GM12873 (cell line): Measurements from ENCODE around the gene INS.
A peak's percentile ranks its signal among the peaks of the same experiment; 100 is the strongest.

Experiments
- CTCF ChIP-seq: IDR thresholded peaks from 2 replicates; pipeline ENCODE4 v1.5.1; 2012; ENCODE audit warnings: low read depth, mild to moderate bottlenecking, moderate library complexity, low read length, control low read depth; ENCODE audit not compliant: insufficient read depth; ENCODE audit errors: missing control alignments

Gene INS

GRCh38 chr11:2157294-2158040 lies 3.5 kb downstream of the INS start:
- TF ChIP-seq CTCF: no peak

GRCh38 chr11:2156416-2157182 lies 4.4 kb downstream of the INS start:
- TF ChIP-seq CTCF: peak; percentile 86

- TF ChIP-seq CTCF: no peak
Measured at GRCh38 chr11:2155511-2155910, 5.5 kb downstream of the INS start.

- no peak for TF ChIP-seq CTCF
Measured at GRCh38 chr11:2154889-2155288, 6.1 kb downstream of the INS start.

- TF ChIP-seq CTCF: no peak
Measured at GRCh38 chr11:2154195-2154585, 6.8 kb downstream of the INS start.

- no peak for TF ChIP-seq CTCF
Measured at GRCh38 chr11:2153581-2154194, 7.3 kb downstream of the INS start.
